ENCODE measurements around the gene ABHD16B. TPM values are rescaled to one million over a fixed set of nuclear protein-coding genes. Genes with fewer than 3 reads are reported as not detected.

ABHD16B gene
- total and polyA plus RNA-seq, 8 donors: 0.12 to 0.53 TPM; not detected in 6

GRCh38 chr20:63839620-63840019, 21.7 kb upstream of the ABHD16B start:
- ATAC-seq (no peak), DNase-seq (no peak), FAIRE-seq (no peak)
- H3K9me3 ChIP-seq: no peaks in the 10 kb centered on the region
- H3K27me3 ChIP-seq: no peaks in the 10 kb centered on the region
- WGBS, 2 donors: 74 to 77% methylated on average over 13 of the region's 13 CpGs
- H3K36me3 ChIP-seq: no peaks in the 10 kb centered on the region
- no peak overlapping the region for H3K27ac ChIP-seq
- H3K4me3 ChIP-seq: no peak overlapping the region
- intact Hi-C loops (cut with DNase I): no loop called here
- H3K4me1 ChIP-seq: peaks cover 0 to 2% (median 0%) of the 10 kb centered on the region in 3 donors
- TF ChIP-seq, protein P1, sequence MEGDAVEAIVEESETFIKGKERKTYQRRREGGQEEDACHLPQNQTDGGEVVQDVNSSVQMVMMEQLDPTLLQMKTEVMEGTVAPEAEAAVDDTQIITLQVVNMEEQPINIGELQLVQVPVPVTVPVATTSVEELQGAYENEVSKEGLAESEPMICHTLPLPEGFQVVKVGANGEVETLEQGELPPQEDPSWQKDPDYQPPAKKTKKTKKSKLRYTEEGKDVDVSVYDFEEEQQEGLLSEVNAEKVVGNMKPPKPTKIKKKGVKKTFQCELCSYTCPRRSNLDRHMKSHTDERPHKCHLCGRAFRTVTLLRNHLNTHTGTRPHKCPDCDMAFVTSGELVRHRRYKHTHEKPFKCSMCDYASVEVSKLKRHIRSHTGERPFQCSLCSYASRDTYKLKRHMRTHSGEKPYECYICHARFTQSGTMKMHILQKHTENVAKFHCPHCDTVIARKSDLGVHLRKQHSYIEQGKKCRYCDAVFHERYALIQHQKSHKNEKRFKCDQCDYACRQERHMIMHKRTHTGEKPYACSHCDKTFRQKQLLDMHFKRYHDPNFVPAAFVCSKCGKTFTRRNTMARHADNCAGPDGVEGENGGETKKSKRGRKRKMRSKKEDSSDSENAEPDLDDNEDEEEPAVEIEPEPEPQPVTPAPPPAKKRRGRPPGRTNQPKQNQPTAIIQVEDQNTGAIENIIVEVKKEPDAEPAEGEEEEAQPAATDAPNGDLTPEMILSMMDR (IDR thresholded peaks at IDR 0.05): no peak

DNA sequence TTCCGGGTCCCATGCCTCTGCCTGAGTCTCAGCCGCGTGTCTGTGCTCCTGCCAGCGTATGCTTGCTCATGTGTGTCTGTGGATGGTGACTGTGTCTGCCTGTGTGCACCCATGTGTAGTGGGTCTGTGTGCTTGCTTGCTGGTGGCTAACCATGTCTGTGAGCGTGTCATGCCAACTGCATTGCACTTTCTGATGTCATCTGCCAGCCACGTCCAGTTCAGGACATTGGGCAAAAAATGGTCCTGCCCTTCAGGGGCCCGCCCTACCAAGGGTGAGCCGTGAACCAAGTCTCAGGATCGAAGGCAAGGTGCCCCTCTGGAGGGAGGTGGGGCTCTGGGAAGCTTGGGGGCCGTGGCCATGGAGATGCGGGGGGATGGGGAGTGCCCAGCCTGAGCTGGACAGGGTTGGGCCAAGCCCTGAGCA, 20.9 kb upstream of the ABHD16B start:
- intact Hi-C loops (cut with DNase I): no loop called here
- Histone ChIP-seq H3K27me3 (no peaks in the 10 kb centered on the region), H3K4me3 (no peak overlapping the region), H3K4me1 (no peaks in the 10 kb centered on the region), H3K9me3 (no peaks in the 10 kb centered on the region), H3K36me3 (no peaks in the 10 kb centered on the region), H3K27ac (no peak overlapping the region)
- TF ChIP-seq, protein P1 (IDR thresholded peaks at IDR 0.05): no peak
- 66 to 70% methylated on average over 11 of the region's 11 CpGs for WGBS, 2 donors
- ATAC-seq: no peak
- FAIRE-seq: no peak
- DNase-seq: no peak

DNA sequence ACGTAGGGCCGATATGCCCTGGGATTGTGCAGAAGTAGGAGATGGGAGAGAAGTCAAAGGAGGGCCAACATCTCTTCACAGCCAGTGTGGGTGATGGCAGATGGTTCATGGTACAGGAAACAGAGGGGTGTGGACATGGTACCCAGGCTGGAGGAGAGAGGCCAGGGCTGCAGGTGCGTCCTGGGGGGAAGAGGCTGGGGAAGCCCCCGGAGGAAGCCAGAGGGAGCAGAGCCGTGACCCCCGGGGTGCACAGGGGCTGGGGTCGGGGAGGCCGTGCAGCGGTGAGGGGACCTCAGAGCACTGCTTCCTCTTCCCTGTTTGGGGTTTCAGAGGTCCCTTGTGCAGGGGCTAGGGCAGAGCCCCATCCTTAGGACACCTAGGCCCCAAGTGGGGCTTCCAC, 19.0 kb upstream of the ABHD16B start:
- TF ChIP-seq, protein P1 (IDR thresholded peaks at IDR 0.05): no peak
- H3K4me3 ChIP-seq: no peak overlapping the region
- ATAC-seq (no peak), DNase-seq (no peak), FAIRE-seq (no peak)
- no peaks in the 10 kb centered on the region for H3K27me3 ChIP-seq
- WGBS, 2 donors: 70% methylated on average over 8 to 9 of the region's 9 CpGs
- H3K36me3 ChIP-seq: no peaks in the 10 kb centered on the region
- H3K9me3 ChIP-seq: no peaks in the 10 kb centered on the region
- no peaks in the 10 kb centered on the region for H3K4me1 ChIP-seq
- intact Hi-C loops (cut with DNase I): no loop called here
- H3K27ac ChIP-seq: no peak overlapping the region

DNA sequence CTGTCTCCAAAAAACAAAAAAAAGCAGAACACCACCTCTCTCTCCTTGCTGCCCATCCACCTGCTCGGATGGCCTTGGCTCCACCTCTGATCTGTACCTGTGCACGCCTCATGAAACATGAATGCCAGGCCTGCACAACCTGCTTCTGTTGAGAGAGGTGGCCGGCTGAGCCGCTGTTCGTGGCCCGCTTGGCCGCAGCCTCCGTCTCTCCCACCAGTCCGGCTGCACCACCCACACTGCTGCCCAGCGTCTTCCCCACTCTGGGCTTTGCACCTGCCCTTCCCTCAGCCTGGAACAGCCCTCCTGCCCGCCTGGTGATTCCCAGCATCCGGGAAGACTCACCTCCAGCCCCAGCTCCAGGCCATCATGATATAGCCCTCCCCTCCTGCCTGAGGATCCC, 18.1 kb upstream of the ABHD16B start:
- 58 to 69% methylated on average over 12 of the region's 12 CpGs for WGBS, 2 donors

DNA sequence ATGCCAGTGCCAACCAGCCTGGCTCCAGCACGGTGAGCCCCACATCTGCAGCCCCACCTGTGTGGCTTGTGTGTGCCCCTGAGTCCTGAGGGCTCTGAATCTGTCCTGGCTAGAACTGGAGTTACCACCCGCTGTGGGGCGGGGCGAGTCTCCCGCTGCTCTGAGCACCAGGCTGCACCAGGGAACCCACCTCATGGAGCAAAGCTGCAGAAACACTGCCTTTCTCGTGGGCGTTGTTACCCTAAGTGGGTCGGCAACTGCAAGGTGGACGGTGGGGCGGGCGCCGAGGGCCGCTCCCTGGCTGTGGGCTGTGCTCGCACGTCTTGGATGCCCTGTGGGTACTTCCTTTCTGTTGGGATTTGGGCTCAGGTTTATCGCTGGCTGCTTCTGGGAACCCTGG, 17.5 kb upstream of the ABHD16B start:
- no peak overlapping the region for H3K27ac ChIP-seq
- DNase-seq (no peak), FAIRE-seq (no peak), ATAC-seq (no peak)
- H3K27me3 ChIP-seq: no peaks in the 10 kb centered on the region
- H3K9me3 ChIP-seq: no peaks in the 10 kb centered on the region
- TF ChIP-seq, protein P1 (IDR thresholded peaks at IDR 0.05): no peak
- H3K4me3 ChIP-seq: no peak overlapping the region
- no peaks in the 10 kb centered on the region for H3K4me1 ChIP-seq
- no peaks in the 10 kb centered on the region for H3K36me3 ChIP-seq
- 32 to 46% methylated on average over 16 of the region's 16 CpGs for whole genome bisulfite sequencing, 2 donors
- intact Hi-C loops (cut with DNase I): no loop called here

More for the DNA sequence above, 18.1 kb upstream of the ABHD16B start:
- Histone ChIP-seq H3K4me1 (no peaks in the 10 kb centered on the region), H3K36me3 (no peaks in the 10 kb centered on the region), H3K9me3 (no peaks in the 10 kb centered on the region), H3K27ac (no peak overlapping the region), H3K4me3 (no peak overlapping the region), H3K27me3 (no peaks in the 10 kb centered on the region)
- ATAC-seq (no peak), DNase-seq (no peak), FAIRE-seq (no peak)
- intact Hi-C loops (cut with DNase I): no loop called here
- TF ChIP-seq, protein P1 (IDR thresholded peaks at IDR 0.05): no peak

Measured in pancreas (tissue), 10 donors.